Ammon's horn (tissue), 1 donor: ENCODE measurements around the gene C10orf95.

ENCODE experiments used
- DNase-seq: peaks from one replicate; pipeline ENCODE4 v3.0.0-alpha.2; 2016; ENCODE audit warnings: low spot score

The C10orf95 gene

GRCh38 chr10:102401342-102401654, 50.0 kb downstream of the C10orf95 start:
- no peak for DNase-seq

DNA sequence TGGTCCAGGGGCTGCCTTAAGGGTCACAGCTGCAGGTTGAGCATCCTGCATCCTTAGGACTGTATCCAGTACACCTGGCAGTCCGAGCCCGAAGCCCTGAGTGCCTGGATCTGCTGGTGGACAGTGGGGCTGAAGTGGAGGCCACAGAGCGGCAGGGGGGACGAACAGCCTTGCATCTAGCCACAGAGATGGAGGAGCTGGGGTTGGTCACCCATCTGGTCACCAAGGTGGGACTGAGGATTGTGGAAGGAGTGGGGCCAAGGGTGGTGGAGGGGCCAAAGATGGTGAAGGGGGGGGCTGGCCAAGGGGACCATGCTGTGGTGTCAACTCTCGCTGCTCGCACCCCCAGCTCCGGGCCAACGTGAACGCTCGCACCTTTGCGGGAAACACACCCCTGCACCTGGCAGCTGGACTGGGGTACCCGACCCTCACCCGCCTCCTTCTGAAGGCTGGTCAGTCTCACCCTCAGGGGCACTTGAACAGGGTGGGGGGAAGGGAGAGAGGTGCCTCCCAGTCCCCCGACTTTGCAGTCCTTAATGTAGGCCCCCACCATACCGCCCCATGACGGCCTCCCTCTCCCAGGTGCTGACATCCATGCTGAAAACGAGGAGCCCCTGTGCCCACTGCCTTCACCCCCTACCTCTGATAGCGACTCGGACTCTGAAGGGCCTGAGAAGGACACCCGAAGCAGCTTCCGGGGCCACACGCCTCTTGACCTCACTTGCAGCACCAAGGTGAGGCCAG, 50.6 kb downstream of the C10orf95 start:
- no peak for DNase-seq

DNA sequence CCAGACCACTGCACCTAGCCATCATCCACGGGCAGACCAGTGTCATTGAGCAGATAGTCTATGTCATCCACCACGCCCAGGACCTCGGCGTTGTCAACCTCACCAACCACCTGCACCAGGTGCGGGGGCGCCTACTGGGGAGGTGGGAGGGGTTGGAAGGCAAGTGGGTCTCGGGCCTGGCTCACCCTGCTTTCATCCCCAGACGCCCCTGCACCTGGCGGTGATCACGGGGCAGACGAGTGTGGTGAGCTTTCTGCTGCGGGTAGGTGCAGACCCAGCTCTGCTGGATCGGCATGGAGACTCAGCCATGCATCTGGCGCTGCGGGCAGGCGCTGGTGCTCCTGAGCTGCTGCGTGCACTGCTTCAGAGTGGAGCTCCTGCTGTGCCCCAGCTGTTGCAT, 51.3 kb downstream of the C10orf95 start:
- DNase-seq: no peak
